Tibial artery (tissue), 4 donors: ENCODE results near the gene AGAP3.

Experiments
- DNase-seq, 2 donors: peaks; one replicate each; pipeline ENCODE4 v3.0.0-alpha.2; 2019
- H3K27ac ChIP-seq, 2 donors: fragments of 200-600 bp; sonication (generic) in 1 of 2; 1 replicate in 1 of 2; 2 replicates in 1 of 2; pipeline ENCODE4 v1.5.1; 2018 to 2019; ENCODE audit warnings: mild to moderate bottlenecking in 1 of 2
- H3K27me3 ChIP-seq, 2 donors: fragments of 200-600 bp; sonication (generic) in 1 of 2; one replicate each; pipeline versions ENCODE4 v1.5.1 to v1.6.0; 2016 to 2019
- H3K36me3 ChIP-seq, 3 donors: fragments of 200-600 bp; sonication (generic) in 2 of 3; one replicate each; pipeline ENCODE4 v1.5.1; 2016 to 2019; ENCODE audit warnings: mild to moderate bottlenecking in 2 of 3
- H3K4me1 ChIP-seq, 4 donors: fragments of 200-600 bp; sonication (generic) in 2 of 4; 1 replicate in 3 of 4; 2 replicates in 1 of 4; pipeline ENCODE4 v1.5.1; 2016 to 2019
- H3K4me3 ChIP-seq, 2 donors: fragments of 200-600 bp; sonication (generic) in 1 of 2; 1 replicate in 1 of 2; 2 replicates in 1 of 2; pipeline ENCODE4 v1.5.1; 2018 to 2019; ENCODE audit warnings: mild to moderate bottlenecking in 2 of 2
- H3K9me3 ChIP-seq, 3 donors: fragments of 200-600 bp; sonication (generic) in 1 of 3; one replicate each; pipeline ENCODE4 v1.5.1; 2016 to 2019
- CTCF ChIP-seq, 2 experiments: fragments of 200-600 bp in 1 of 2; fragments of 450-650 bp in 1 of 2; IDR thresholded peaks; one replicate each; pipeline ENCODE4 v1.5.1; 2017 to 2019; ENCODE audit warnings: antibody characterized with exemption in 2 of 2, mild to moderate bottlenecking in 1 of 2, moderate library complexity in 1 of 2
- intact Hi-C: fragments of 100-400 bp; cut with DNase I; formaldehyde crosslinking; loops from one replicate; pipeline ENCODE4 v1.15.0; 2023; ENCODE audit warnings: low total_unique reads

AGAP3 gene

DNA sequence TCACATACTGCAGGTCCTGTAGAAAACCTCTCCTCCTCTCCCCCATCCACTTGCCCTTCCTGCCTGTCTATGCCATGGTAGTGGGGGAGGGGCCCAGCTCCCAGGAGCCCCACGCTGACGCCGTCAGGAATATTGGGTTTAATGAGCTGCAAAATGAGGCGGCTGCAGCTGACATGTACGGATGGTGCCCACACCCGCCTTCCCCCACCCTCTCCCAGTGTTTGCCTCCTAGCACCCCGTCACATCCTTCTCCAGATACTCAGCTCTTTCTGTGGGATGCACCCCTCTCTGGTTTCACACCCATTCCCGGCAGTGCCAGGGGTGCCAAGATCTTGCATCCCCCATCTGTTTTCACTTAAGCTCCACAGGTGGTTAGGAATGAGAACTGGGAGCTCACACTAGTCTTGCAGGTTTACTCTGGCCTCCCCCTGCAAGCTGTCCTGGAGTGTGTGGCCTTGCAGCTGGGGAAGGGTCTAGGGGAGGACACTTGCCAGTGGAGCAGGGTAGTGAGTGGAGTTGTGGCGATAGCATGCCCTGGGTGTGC, 55.1 kb downstream of the AGAP3 start:
- no peak for TF ChIP-seq CTCF (IDR thresholded peaks at IDR 0.05)
- no peak overlapping the region for H3K4me3 ChIP-seq
- H3K36me3 ChIP-seq, result peaks cover 18 to 90% (median 64%) of the 10 kb centered on the region in 3 donors
- intact Hi-C loops, result no loop called here
- no peaks in the 10 kb centered on the region for H3K4me1 ChIP-seq
- no peaks in the 10 kb centered on the region for H3K27me3 ChIP-seq
- H3K9me3 ChIP-seq, result no peaks in the 10 kb centered on the region
- DNase-seq, result no peak
- no peak overlapping the region for H3K27ac ChIP-seq

DNA sequence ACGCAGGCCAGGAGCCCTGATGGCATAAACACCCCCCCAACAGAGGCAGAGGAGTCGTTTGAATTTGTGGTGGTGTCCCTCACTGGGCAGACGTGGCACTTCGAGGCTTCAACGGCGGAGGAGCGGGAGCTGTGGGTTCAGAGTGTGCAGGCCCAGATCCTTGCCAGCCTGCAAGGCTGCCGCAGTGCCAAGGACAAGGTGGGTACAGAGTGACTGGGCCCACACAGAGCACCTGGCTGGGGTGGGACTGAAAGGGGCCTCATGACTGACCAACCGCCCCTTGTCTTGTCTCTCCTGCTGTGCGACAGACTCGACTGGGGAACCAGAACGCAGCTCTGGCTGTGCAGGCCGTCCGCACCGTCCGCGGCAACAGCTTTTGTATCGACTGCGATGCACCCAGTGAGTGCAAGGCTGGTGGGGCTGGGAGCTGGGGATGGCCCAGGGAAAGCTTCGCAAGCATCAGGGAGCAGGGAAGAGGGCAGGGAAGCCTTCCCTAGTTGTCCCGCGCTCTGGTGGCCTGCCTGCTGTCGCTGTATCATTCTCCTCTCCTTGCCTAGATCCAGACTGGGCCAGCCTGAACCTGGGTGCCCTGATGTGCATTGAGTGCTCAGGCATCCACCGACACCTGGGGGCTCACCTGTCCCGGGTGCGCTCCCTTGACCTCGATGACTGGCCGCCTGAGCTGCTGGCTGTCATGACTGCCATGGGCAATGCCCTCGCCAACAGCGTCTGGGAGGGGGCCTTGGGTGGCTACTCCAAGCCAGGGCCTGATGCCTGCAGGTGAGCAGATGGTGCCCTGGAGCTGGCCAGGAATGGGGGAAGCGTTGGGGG, 55.8 kb downstream of the AGAP3 start:
- intact Hi-C loops, result no loop called here
- H3K4me3 ChIP-seq, result no peak overlapping the region
- H3K9me3 ChIP-seq, result no peaks in the 10 kb centered on the region
- no peak for TF ChIP-seq CTCF (IDR thresholded peaks at IDR 0.05)
- DNase-seq, result peak; percentile 19 to 61
- peaks cover 16 to 83% (median 57%) of the 10 kb centered on the region in 3 donors for H3K36me3 ChIP-seq
- H3K4me1 ChIP-seq, result no peaks in the 10 kb centered on the region
- no peak overlapping the region for H3K27ac ChIP-seq
- no peaks in the 10 kb centered on the region for H3K27me3 ChIP-seq

DNA sequence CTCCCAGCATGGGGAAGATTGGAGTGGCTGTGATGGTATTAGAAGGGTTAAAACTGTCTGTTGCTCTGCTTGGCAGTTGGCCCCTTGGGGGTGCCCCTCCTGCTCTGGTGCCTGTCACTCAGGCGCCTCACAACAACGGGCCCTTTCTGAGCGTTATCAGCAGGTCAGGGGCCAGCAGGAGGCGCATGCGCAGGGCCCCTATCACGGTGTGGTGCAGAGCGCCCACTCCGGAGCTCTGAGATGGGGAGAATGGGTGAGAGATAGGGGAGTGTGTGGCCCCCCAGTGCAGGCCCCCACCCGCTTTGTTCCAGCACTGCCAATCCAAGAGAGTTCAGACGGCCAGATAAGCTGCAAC, 56.4 kb downstream of the AGAP3 start:
- no peak for TF ChIP-seq CTCF (IDR thresholded peaks at IDR 0.05)
- Histone ChIP-seq H3K4me1 (no peaks in the 10 kb centered on the region), H3K27me3 (no peaks in the 10 kb centered on the region), H3K9me3 (no peaks in the 10 kb centered on the region), H3K27ac (no peak overlapping the region), H3K4me3 (no peak overlapping the region), H3K36me3 (peaks cover 16 to 77% (median 51%) of the 10 kb centered on the region in 3 donors)
- intact Hi-C loops, result no loop called here
- DNase-seq, result no peak

DNA sequence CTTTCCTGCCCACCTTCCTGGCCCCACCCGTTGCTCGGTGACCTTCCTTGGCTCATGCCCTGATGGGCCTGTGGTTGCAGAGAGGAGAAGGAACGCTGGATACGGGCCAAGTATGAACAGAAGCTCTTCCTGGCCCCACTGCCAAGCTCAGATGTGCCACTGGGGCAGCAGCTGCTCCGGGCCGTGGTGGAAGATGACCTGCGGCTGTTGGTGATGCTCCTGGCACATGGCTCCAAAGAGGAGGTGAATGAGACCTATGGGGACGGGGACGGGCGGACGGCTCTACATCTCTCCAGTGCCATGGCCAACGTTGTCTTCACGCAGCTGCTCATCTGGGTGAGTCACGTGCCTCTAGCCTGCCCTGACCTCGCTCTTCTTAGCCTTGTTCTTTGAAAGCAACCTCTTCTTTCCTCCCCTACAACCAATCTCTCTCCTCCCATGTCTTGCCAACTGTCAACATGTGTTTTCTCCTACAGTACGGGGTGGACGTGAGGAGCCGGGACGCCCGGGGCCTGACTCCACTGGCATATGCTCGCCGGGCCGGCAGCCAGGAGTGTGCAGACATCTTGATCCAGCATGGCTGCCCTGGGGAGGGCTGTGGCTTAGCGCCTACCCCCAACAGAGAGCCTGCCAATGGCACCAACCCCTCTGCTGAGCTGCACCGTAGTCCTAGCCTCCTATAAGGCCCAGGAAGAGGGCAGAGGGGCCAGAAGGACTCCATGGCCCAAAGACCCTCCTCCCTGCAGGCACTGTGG, 57.2 kb downstream of the AGAP3 start:
- Histone ChIP-seq H3K27me3 (peaks cover 0 to 2% of the 10 kb centered on the region in 2 donors), H3K4me3 (no peak overlapping the region), H3K36me3 (peaks cover 16 to 70% (median 44%) of the 10 kb centered on the region in 3 donors), H3K27ac (no peak overlapping the region), H3K9me3 (no peaks in the 10 kb centered on the region), H3K4me1 (no peaks in the 10 kb centered on the region)
- peak in 1 of 2 donors; percentile 59 for DNase-seq
- intact Hi-C loops, result no loop called here
- no peak for TF ChIP-seq CTCF (IDR thresholded peaks at IDR 0.05)

- peaks cover 0 to 10% of the 10 kb centered on the region in 2 donors for H3K27me3 ChIP-seq
- H3K4me3 ChIP-seq, result no peak overlapping the region
- peaks cover 16 to 60% (median 36%) of the 10 kb centered on the region in 3 donors for H3K36me3 ChIP-seq
- TF ChIP-seq CTCF (IDR thresholded peaks at IDR 0.05), result no peak
- no peak for DNase-seq
- H3K27ac ChIP-seq, result no peak overlapping the region
- H3K9me3 ChIP-seq, result no peaks in the 10 kb centered on the region
- no peaks in the 10 kb centered on the region for H3K4me1 ChIP-seq
- intact Hi-C loops, result no loop called here
Observed at GRCh38 chr7:151144387-151144786, 58.1 kb downstream of the AGAP3 start.
